ENCODE data around the gene SENP7. TPM values are rescaled to one million over a fixed set of nuclear protein-coding genes. Genes with fewer than 3 reads are reported as not detected.

SENP7 gene
- total RNA-seq, 2 experiments from 2014 or later: 12.3 to 12.9 TPM

DNA sequence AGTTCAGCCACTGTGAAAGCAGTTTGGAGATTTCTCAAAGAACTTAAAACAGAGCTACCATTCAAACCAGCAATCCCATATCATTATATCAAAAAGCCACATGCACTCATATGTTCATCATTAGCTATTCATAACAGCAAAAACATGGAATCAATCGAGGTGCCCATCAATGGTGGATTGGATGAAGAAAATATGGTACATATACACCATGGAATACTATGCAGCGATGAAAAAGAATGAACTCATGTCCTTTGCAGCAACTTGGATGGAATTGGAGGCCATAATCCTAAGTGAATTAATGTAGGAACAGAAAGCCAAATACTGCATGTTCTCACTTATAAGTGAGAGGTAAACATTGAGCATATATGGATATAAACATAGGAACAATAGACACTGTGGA lies 224.7 kb downstream of the SENP7 start:
- intact Hi-C loops (cut with DNase I, micrococcal nuclease): no loop called here
- no peak overlapping the region for H3K27ac Mint-ChIP-seq
- H3K9me3 Mint-ChIP-seq (ENCODE audit: low read depth): peaks cover 2% of the 10 kb centered on the region
- H3K27me3 Mint-ChIP-seq: no peaks in the 10 kb centered on the region
- DNase-seq: no peak
- CTCF ChIA-PET: no interaction called here
- ATAC-seq: no peak
- H3K4me3 Mint-ChIP-seq: no peak overlapping the region
- POLR2A ChIA-PET: no interaction called here
- H3K4me1 Mint-ChIP-seq: no peaks in the 10 kb centered on the region
- peaks cover 2% of the 10 kb centered on the region for H3K36me3 Mint-ChIP-seq (ENCODE audit: low read depth)

DNA sequence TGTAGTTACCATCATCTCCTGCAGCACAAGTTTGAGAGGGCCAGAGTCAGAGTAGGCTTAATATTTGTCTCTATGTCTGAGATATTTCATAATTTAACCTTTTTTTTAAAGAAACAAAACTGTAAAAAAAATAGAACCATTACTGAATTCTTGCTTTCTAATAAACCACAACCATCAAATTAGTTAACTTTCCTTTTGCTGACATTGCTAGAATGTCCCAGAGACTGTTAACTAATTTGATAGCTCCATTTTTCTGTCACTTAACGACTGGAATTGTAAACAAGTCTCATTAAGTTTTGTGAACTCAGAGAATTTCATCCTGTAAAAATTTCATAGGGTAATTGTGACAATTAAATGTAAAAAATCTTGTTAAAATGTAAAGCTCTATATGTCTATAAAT lies 228.3 kb downstream of the SENP7 start:
- Mint-ChIP-seq H3K4me1 (no peaks in the 10 kb centered on the region), H3K9me3 (ENCODE audit: low read depth) (peaks cover 2% of the 10 kb centered on the region), H3K27ac (no peak overlapping the region), H3K36me3 (ENCODE audit: low read depth) (peaks cover 2% of the 10 kb centered on the region), H3K27me3 (no peaks in the 10 kb centered on the region), H3K4me3 (no peak overlapping the region)
- intact Hi-C loops (cut with DNase I, micrococcal nuclease): no loop called here
- no peak for ATAC-seq
- POLR2A ChIA-PET: no interaction called here
- DNase-seq: no peak
- CTCF ChIA-PET: interaction anchor here (1.0 to 1.4 kb wide), 2 partner anchors 10 to 296 kb away, joined by 3 read pairs; no protein-coding TSS in a partner anchor

DNA sequence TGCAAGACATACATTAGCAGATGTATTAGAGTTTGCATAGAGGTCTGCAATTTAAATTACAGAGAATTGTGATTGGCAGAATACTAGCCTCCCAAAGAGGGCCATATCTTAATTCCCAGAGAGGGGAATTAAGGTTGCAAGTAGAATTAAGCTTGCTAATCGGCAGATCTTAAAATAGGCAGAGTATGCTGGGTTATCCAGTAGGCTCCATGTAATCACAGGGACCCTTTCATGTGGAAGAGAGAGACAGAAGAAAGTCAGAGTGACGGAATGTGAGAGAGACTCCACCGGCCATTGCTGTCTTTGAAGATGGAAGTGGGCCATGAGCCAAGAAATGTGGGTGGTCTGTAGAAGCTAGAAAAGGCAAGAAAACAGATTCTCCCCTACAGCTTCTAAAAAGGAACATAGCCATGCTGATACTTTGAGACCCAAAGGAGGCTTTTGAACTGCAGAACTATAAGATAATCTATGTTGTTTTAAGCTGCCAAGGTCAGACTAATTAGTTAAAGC lies 231.4 kb downstream of the SENP7 start:
- Mint-ChIP-seq H3K4me3 (no peak overlapping the region), H3K9me3 (ENCODE audit: low read depth) (no peaks in the 10 kb centered on the region), H3K27ac (no peak overlapping the region), H3K4me1 (no peaks in the 10 kb centered on the region), H3K36me3 (ENCODE audit: low read depth) (no peaks in the 10 kb centered on the region), H3K27me3 (no peaks in the 10 kb centered on the region)
- intact Hi-C loops (cut with DNase I, micrococcal nuclease): no loop called here
- DNase-seq: no peak
- ChIA-PET CTCF (interaction anchor here (1.1 kb wide), 1 partner anchor 212 kb away, joined by 4 read pairs; no protein-coding TSS in a partner anchor), POLR2A (no interaction called here)
- no peak for ATAC-seq

DNA sequence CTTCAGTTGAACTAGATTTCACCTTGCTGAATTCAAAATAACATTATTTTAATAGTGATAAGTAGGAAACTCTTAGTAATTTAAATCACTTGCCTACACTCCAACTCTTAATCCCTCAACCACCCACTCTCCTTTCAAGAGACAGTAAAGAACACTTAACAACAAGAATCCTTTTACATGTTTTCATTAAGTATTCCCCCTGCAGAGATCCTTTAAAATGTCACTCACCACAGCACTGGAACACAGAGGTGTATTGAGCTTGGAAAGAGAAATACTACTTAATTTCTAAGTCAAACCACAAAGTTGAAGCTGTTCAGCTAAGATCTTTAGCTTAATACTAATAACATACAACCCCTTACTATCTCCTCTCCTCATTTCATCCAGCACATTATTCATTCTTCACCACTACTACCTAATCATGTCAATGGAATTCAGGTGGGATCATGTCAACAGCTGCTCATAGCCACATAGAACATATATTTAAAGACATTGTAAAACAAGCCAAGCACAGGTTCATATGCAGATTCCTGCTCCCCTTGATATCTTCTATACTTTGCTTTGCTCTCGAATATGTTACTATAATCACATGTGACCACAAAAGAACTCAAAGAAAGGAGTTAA lies 233.1 kb downstream of the SENP7 start:
- no peaks in the 10 kb centered on the region for H3K9me3 Mint-ChIP-seq (ENCODE audit: low read depth)
- no peaks in the 10 kb centered on the region for H3K27me3 Mint-ChIP-seq
- H3K36me3 Mint-ChIP-seq (ENCODE audit: low read depth): no peaks in the 10 kb centered on the region
- DNase-seq: no peak
- H3K4me1 Mint-ChIP-seq: no peaks in the 10 kb centered on the region
- ATAC-seq: no peak
- H3K4me3 Mint-ChIP-seq: no peak overlapping the region
- ChIA-PET POLR2A (no interaction called here), CTCF (no interaction called here)
- no peak overlapping the region for H3K27ac Mint-ChIP-seq
- intact Hi-C loops (cut with DNase I, micrococcal nuclease): no loop called here

DNA sequence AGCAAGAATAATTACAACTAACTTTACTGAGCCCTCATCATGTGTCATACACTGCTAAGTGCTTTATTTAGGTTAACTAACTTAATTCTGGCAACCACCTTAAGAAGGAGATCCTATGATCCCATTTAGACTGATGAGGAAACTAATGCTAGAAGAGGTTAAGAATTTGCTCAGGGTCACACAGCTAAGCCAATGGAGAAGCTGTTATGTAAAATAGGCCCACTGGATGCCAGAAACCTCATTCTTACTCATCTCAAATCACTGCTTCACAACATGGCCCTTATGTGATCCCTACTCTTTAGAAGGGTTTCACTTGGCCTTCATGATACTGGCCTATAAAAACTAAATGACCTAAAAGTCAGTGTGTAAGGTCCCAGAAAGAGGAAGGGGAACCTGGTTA lies 233.8 kb downstream of the SENP7 start:
- intact Hi-C loops (cut with DNase I, micrococcal nuclease): no loop called here
- H3K27me3 Mint-ChIP-seq: no peaks in the 10 kb centered on the region
- H3K4me1 Mint-ChIP-seq: no peaks in the 10 kb centered on the region
- no peak overlapping the region for H3K27ac Mint-ChIP-seq
- no peaks in the 10 kb centered on the region for H3K9me3 Mint-ChIP-seq (ENCODE audit: low read depth)
- DNase-seq (no peak), ATAC-seq (no peak)
- ChIA-PET POLR2A (no interaction called here), CTCF (no interaction called here)
- H3K36me3 Mint-ChIP-seq (ENCODE audit: low read depth): no peaks in the 10 kb centered on the region
- no peak overlapping the region for H3K4me3 Mint-ChIP-seq

DNA sequence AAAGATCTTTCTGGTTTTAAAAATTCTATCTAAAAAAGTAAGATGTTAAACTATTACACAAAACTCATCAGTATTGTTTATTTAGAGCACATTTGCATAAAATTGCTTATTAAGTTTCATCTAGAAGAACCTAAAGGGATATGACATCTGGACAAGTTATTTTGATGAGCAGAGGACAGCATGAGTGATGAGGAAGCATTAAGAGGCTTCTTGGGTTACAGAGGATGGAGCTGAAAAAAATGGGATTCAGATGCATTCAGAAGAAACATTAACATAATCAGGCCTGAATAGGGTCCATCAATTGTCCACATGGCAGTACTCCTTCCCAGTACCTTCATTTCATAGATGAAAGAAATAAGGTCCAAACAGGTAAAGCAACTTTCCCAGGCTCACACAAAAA lies 234.3 kb downstream of the SENP7 start:
- Mint-ChIP-seq H3K27ac (no peak overlapping the region), H3K36me3 (ENCODE audit: low read depth) (no peaks in the 10 kb centered on the region), H3K4me1 (no peaks in the 10 kb centered on the region), H3K9me3 (ENCODE audit: low read depth) (no peaks in the 10 kb centered on the region), H3K4me3 (no peak overlapping the region), H3K27me3 (no peaks in the 10 kb centered on the region)
- DNase-seq: no peak
- no peak for ATAC-seq
- ChIA-PET CTCF (no interaction called here), POLR2A (no interaction called here)
- intact Hi-C loops (cut with DNase I, micrococcal nuclease): no loop called here

Other genes starting within 250 kb of the SENP7 start
- gene IMPG2, start 192.6 kb downstream of the SENP7 start, total RNA-seq: under 1 TPM; 0.12 to 0.14 TPM
- gene TRMT10C, start 48.7 kb upstream of the SENP7 start, total RNA-seq: 10 to 100 TPM; 54.3 to 55.4 TPM
- 100 to 1,000 TPM; 213 to 264 TPM for gene PCNP, start 61.0 kb upstream of the SENP7 start, total RNA-seq
- 10 to 100 TPM; 25.1 to 26.0 TPM for gene ZBTB11, start 163.9 kb upstream of the SENP7 start, total RNA-seq
- gene RPL24, start 173.5 kb upstream of the SENP7 start, total RNA-seq: 1,000 to 10,000 TPM; 1,807 to 1,945 TPM
- 10 to 100 TPM; 18.1 to 20.0 TPM for gene CEP97, start 211.4 kb upstream of the SENP7 start, total RNA-seq